Measurements from ENCODE around the gene NAV1.

Gene NAV1

GRCh38 chr1:201525193-201525778 lies 13.6 kb upstream of the NAV1 start:
- DNase-seq = no peak

GRCh38 chr1:201527879-201528278 lies 11.0 kb upstream of the NAV1 start:
- DNase-seq = no peak

DNA sequence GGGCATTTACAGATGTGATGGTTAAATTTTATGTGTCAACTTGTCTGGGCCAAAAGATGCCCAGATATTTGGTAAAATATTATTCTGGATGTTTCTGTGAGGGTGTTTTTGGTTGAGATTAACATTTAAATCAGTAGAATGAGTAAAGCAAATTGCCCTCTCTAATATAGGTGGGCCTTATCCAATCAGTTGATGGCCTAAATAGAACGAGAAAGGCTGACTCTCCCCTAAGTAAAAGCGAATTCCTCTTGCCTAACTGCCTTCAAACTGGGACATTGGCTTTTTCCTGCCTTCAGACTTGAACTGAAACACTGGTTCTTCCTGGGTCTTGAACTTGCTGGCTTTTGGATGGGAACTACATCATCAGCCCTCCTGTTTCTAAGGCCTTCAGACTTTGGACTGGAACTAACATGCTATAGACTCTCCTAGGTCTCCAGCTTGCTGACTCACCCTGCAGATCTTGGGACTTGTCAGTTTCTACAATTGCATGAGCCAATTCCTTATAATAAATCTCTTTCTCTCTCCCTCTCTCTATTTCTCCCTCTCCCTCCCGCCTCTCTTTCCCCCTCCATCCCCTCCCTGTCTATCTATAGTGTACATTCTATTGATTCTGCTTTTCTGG lies 10.2 kb upstream of the NAV1 start:
- DNase-seq = no peak

- peak; percentile 60 for DNase-seq
These were observed 8.0 kb upstream of the NAV1 start for GRCh38 chr1:201530741-201531531.

GRCh38 chr1:201531551-201532425 lies 7.1 kb upstream of the NAV1 start:
- no peak for DNase-seq

- DNase-seq = no peak
These were observed 5.1 kb upstream of the NAV1 start for GRCh38 chr1:201533836-201534235.

GRCh38 chr1:201535046-201535918 lies 3.6 kb upstream of the NAV1 start:
- DNase-seq = no peak

- DNase-seq = no peak
These were observed 3.0 kb upstream of the NAV1 start for GRCh38 chr1:201535919-201536245.

DNA sequence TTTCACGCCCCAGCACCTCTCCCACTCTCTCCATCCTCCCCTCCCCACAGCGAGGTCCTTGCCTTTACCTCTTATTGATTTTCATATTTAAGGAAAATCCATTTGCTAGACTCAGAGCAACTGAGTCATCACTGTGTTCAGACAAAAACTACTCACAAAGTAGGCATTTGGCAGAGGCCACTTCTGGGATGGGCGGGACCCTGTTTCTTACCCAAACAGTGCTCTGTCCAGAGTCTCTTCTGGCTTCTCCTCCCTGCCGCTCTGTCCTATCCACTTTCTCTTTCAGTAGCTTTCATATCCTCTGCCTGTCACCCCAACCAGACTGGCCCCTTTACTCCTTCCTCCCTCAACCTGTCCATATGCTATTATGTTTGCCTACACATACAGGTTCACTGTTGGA lies 2.4 kb upstream of the NAV1 start:
- DNase-seq = no peak

DNA sequence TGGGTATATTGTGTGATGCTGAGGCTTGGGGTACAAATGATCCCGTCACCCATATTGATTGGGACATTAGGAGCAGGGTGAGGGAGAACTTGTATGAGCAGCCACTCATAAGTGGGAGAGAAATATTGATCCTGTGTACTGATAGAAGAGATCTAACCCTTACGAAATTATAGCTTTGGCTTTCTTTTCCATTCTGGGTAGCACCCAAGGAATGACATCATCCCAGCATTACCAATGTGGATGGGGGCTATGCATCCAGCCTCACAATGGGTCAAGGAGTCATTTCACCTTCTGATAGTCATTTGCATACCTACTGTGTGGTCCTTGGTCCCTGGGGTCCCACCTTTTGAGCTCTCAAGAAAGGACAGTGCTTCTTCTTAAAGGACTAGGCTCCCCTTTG lies 1.9 kb upstream of the NAV1 start:
- no peak for DNase-seq

- no peak for DNase-seq
These were observed 1.5 kb upstream of the NAV1 start for GRCh38 chr1:201537467-201537866.

- no peak for DNase-seq
These were observed 876 bp upstream of the NAV1 start for GRCh38 chr1:201537891-201538611.

DNA sequence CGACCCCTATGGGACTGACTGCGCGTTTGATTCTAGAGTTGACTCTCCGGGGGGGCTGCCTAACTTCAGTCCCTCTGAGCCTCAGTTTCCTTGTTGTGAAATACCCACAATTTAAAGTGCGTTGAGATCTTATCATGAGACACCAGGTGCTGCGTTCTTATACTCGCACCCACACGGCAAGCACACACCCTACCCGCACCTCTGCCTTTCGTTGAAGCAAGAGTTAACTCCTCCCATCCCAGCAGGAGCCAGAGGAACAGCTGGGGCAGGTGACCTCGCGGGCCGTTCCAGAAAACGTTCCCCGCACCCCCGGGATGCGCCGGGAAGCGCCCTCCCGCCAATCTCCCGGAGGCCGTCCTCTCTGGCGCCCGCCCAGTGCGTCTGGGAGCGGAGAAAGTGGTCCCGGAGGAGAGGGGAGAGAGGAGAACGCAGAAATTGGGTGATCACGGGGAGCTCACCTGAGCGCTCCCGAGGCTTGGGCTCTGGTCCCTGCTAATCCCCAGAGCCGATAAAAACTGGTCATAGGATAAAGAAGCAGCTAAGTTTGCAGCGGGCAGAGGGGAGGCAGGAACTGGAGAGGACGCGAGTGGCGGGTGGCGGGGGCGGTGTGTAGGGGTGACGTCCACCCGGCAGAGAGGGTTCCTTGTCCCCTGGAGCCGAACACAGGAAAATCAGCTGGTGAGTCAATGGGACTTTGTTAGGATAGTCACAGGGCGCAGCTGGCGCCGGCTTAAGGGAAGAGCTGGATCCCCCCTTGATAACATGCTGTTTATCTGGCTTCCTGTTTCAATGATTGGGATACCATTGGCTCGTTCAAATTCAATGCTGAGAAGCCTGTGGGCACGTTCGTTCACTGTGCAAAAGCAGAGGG lies 869 bp downstream of the NAV1 start:
- no peak for DNase-seq

DNA sequence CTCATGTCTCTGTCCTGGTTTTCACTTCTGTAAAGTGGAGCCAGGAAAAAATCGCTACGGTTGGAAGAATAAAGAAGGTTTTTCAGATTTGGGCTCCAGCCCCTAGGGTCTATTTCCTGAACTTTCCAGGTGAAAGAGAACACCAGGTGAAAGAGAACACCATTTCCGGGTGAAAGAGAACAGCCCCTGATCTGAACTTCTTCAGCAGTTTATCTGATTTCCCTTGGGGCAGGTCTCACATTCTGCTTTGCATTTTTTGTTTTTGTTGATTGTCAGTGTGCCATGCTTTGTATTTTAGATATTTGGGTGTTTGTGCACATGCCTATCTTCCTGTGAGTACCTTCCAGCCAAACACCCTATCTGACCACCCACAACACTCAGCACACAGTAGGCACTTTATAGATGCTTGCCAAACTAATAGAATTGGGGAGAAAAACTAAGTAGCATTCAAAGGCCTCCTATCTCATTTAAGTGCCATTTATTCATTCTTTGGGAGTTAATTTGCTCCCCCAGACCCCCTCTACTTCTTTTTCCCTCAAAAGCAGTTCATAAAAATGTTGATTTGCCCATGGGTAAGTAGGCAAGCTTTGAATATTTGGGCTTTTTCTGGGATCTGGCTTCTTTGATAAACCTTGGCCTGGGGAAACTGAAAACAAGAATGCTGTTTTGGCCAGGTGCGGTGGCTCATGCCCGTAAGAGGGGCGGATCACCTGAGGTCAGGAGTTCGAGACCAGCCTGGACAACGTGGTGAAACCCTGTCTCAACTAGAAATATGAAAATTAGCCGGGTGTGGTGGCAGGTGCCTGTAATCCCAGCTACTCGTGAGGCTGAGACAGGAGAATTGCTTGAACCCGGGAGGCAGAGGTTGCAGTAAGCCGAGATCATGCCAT lies 2.2 kb downstream of the NAV1 start:
- no peak for DNase-seq

DNA sequence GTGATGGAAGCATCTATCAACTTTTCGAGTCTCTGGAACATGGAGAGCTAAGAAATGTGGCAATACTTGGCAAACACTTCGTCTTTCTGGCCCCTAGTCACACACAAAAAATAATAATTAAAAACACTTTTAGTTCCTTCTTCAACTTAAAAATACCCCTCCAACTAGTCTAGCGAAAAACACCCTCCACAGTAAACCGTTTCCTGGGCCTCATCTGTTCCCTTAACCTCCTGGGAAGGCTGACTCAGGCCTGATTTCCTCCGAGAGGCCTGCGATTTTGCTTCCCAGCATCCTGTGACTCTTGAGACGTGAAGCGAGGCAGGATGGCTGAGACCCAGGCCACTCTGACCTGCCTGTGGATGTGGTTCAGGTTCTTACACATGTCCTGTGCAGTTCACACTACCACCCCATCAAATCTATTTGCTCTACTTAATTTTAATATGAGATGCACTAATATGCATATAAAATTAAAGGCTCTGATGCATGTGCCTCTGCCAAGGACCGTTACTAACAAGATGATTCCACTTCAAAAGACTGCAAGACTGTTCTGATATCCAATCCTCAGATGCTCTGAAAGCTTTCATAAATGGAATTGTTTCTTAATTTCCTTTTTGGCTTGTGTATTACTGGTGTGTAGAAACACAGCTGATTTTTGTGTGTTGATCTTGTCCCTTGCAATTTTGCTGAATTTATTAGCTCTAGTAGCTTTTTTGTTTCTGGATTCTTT lies 3.5 kb downstream of the NAV1 start:
- DNase-seq = no peak

- DNase-seq = no peak
These were observed 5.1 kb downstream of the NAV1 start for GRCh38 chr1:201543871-201544642.

DNA sequence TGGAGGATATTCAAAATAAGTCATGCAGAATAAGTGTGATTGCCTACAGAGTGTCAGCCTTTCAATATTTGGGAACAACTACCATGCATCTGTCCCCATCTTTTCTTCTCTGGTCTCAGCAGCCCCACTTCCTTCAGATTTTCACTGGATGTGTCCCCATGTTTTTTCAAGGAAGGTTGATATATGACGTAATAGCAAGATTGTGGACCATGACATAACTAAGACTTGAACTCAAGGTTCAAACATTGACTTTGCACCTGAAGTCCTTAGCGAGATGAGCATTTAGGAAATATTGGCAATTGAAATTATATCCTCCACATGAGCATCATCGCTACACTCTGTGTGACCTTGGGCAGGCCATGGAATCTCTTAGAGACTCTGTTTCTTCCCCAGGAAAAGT lies 5.8 kb downstream of the NAV1 start:
- no peak for DNase-seq

GRCh38 chr1:201545851-201546492 lies 7.0 kb downstream of the NAV1 start:
- no peak for DNase-seq
